Endothelial cell of umbilical vein (primary cell): ENCODE data around the gene CROT. TPM values are rescaled to one million over a fixed set of nuclear protein-coding genes. Genes with fewer than 3 reads are reported as not detected.

Experiments used
- BruUV-seq: library from RNA; stranded (reverse); fragments of 400-500 nt; replicated peaks from 2 replicates; lab custom pipeline; 2021; lab: Mats Ljungman, UMichigan
- CTCF ChIA-PET: fragments of 300-600, 350-600 bp; sonication (Branson Sonifier 250); formaldehyde crosslinking; loops from one replicate; lab custom pipeline; 2021; ENCODE audit warnings: antibody characterized with exemption, inconsistent platforms; lab: Charles Lee
- POLR2A ChIA-PET: fragments of 300-600, 350-600 bp; sonication (Branson Sonifier 250); formaldehyde crosslinking; loops from one replicate; lab custom pipeline; 2021; ENCODE audit warnings: antibody characterized with exemption, inconsistent platforms; lab: Charles Lee
- DNase-seq: peaks from one replicate; pipeline ENCODE4 v3.0.0-alpha.2; 2011; ENCODE audit warnings: low read depth, low spot score
- FAIRE-seq: peaks from 2 replicates; lab custom pipeline; 2011; peaks lifted over from hg19 to GRCh38; lab: Jason Lieb, UNC
- H2AFZ ChIP-seq: 2 replicates; pipeline ENCODE4 v1.6.0; 2012; ENCODE audit warnings: low read depth, low read length, control low read depth, inconsistent platforms
- H3K27ac ChIP-seq: 2 replicates; pipeline ENCODE4 v1.5.1; 2011; ENCODE audit warnings: low read depth, mild to moderate bottlenecking, control low read depth, low read length, moderate library complexity; ENCODE audit not compliant: insufficient read depth
- H3K27me3 ChIP-seq, 2 experiments: 2 replicates each; pipeline versions ENCODE4 v1.6.0 to v1.6.1; 2011; ENCODE audit warnings: low read length in 2 of 2, mixed read lengths in 1 of 2; ENCODE audit not compliant: control insufficient read depth in 2 of 2, insufficient read depth in 2 of 2
- H3K36me3 ChIP-seq, 2 experiments: 2 replicates in 1 of 2; 3 replicates in 1 of 2; pipeline ENCODE4 v1.5.1; 2011; ENCODE audit warnings: low read length in 2 of 2, mild to moderate bottlenecking in 1 of 2, moderate library complexity in 1 of 2; ENCODE audit not compliant: control insufficient read depth in 2 of 2, insufficient read depth in 2 of 2; ENCODE audit errors: extremely low read depth in 1 of 2
- H3K4me1 ChIP-seq: 3 replicates; pipeline ENCODE4 v1.5.1; 2011; ENCODE audit warnings: mild to moderate bottlenecking, low read length; ENCODE audit not compliant: control insufficient read depth, insufficient read depth; ENCODE audit errors: extremely low read depth
- H3K4me2 ChIP-seq: 2 replicates; pipeline ENCODE4 v1.6.1; 2011; ENCODE audit warnings: low read length, control low read depth, mixed read lengths; ENCODE audit not compliant: insufficient read depth
- H3K4me3 ChIP-seq, 3 experiments: fragments of 200-600 bp in 1 of 3; sonication (generic), shearing (Covaris generic) in 1 of 3; replicated peaks in 1 of 3; 2 replicates each; pipeline ENCODE4 v1.5.1; 2011 to 2016; ENCODE audit warnings: control low read depth in 3 of 3, low read length in 3 of 3, mild to moderate bottlenecking in 2 of 3, inconsistent platforms in 1 of 3, low read depth in 1 of 3, moderate library complexity in 1 of 3; ENCODE audit not compliant: insufficient read depth in 1 of 3
- H3K79me2 ChIP-seq: 2 replicates; pipeline ENCODE4 v1.6.0; 2012; ENCODE audit warnings: low read length, inconsistent platforms; ENCODE audit not compliant: control insufficient read depth, insufficient read depth
- H3K9ac ChIP-seq: replicated peaks from 2 replicates; pipeline ENCODE3; 2011; ENCODE audit warnings: low read length, control low read depth; ENCODE audit not compliant: insufficient read depth; ENCODE audit errors: extremely low read depth
- H3K9me1 ChIP-seq: replicated peaks from 3 replicates; pipeline ENCODE4 v1.6.0; 2011; ENCODE audit warnings: mild to moderate bottlenecking, low read length; ENCODE audit not compliant: control insufficient read depth, insufficient read depth; ENCODE audit errors: extremely low read depth
- H3K9me3 ChIP-seq: replicated peaks from 2 replicates; pipeline ENCODE4 v1.5.1; 2012; ENCODE audit warnings: low read length, inconsistent platforms; ENCODE audit not compliant: control insufficient read depth, insufficient read depth
- H4K20me1 ChIP-seq: replicated peaks from 2 replicates; pipeline ENCODE3; 2011; ENCODE audit warnings: mild to moderate bottlenecking, low read length; ENCODE audit not compliant: control insufficient read depth, insufficient read depth; ENCODE audit errors: extremely low read depth
- EZH2 ChIP-seq: IDR thresholded peaks from 2 replicates; pipeline ENCODE4 v1.6.1; 2012; ENCODE audit warnings: borderline replicate concordance, low read depth, mild to moderate bottlenecking, moderate library complexity, low read length, inconsistent platforms; ENCODE audit not compliant: severe bottlenecking
- FOS ChIP-seq: IDR thresholded peaks from 2 replicates; pipeline ENCODE4 v1.6.1; 2011; ENCODE audit warnings: mild to moderate bottlenecking, low read length, moderate library complexity, borderline replicate concordance; ENCODE audit not compliant: insufficient read depth
- GATA2 ChIP-seq: IDR thresholded peaks from 2 replicates; pipeline ENCODE4 v1.7.0; 2011; ENCODE audit warnings: low read depth, mild to moderate bottlenecking, moderate library complexity, mixed read lengths, low read length; ENCODE audit not compliant: insufficient read length, insufficient read depth
- JUN ChIP-seq: IDR thresholded peaks from 2 replicates; pipeline ENCODE4 v1.6.1; 2011; ENCODE audit warnings: borderline replicate concordance, low read depth; ENCODE audit not compliant: insufficient read length, insufficient read depth
- MYC ChIP-seq: IDR thresholded peaks from one replicate; pipeline ENCODE4 v1.6.1; 2011; ENCODE audit warnings: mild to moderate bottlenecking, low read depth, low read length
- POLR2A ChIP-seq: IDR thresholded peaks from 2 replicates; pipeline ENCODE4 v1.6.1; 2012; ENCODE audit warnings: low read depth, mild to moderate bottlenecking, control low read depth, low read length
- POLR2AphosphoS5 ChIP-seq: IDR thresholded peaks from 2 replicates; pipeline ENCODE4 v1.6.1; 2012; ENCODE audit warnings: low read depth, mild to moderate bottlenecking, control low read depth, low read length, moderate library complexity; ENCODE audit not compliant: insufficient read depth
- dilution Hi-C: fragments of 300-500 bp; cut with MboI; formaldehyde crosslinking; loops from one replicate; pipeline ENCODE4 v1.15.0; 2019; ENCODE audit warnings: low sequenced_read_pairs; ENCODE audit not compliant: extremely low pct_ligation_motif_present
- intact Hi-C: fragments of 100-400 bp; cut with micrococcal nuclease; formaldehyde crosslinking; loops from one replicate; pipeline ENCODE4 v1.10.0; 2022
- polyA plus RNA-seq, 4 experiments: library from polyadenylated mRNA; depleted of rRNA in 3 of 4; stranded (reverse) in 3 of 4; unstranded in 1 of 4; fragments of >200 nt; gene quantifications; 2 replicates each; pipeline versions ENCODE4 v1.2.1 to v1.2.3, GENCODE V29; 2011 to 2012; ENCODE audit warnings: missing spikeins in 1 of 4
- total RNA-seq: library from RNA; stranded (reverse); gene quantifications from 2 replicates; pipeline ENCODE4 v1.2.3, GENCODE V29; 2021
- TF ChIP-seq, protein P1 (sequence below), 2 donors: IDR thresholded peaks; 1 replicate in 1 of 2; 2 replicates in 1 of 2; pipeline ENCODE4 v1.5.1; 2011; ENCODE audit warnings: low read length in 2 of 2, mild to moderate bottlenecking in 2 of 2, moderate library complexity in 2 of 2, control low read depth in 1 of 2, inconsistent platforms in 1 of 2, low read depth in 1 of 2; ENCODE audit not compliant: insufficient read depth in 1 of 2; ENCODE audit errors: extremely low read depth in 1 of 2
- TF ChIP-seq, protein P2 (sequence below): IDR thresholded peaks from 2 replicates; pipeline ENCODE4 v1.6.1; 2011; ENCODE audit not compliant: insufficient read depth, insufficient read length

Gene CROT
- total and polyA plus RNA-seq, 2 donors (not counting 3 experiments of a cell fraction or from before 2014, with no cell fraction given) = 3.3 to 6.6 TPM

DNA sequence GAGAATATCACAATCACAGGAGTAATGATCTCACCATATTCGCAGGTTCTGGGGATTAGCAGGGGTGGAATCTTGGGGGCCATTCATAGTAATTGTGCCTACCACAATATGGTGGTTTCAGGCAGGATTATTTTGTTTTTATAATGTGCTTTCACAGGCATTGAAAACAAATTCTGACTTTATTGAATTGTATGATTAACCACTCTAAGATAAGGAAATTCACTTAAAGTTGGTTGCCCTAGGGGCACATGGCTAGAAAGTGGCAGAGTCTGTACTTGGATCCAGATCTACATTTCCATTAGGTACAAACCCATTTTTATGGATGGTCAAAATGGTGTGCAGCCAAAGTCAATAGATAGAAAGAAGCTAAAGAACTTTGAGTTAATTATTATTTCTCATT is 1.7 kb downstream of the CROT start:
- peaks cover 0 to 3% of the 10 kb centered on the region in 2 experiments for H3K36me3 ChIP-seq
- H3K4me1 ChIP-seq = peaks cover 6% of the 10 kb centered on the region
- H3K9me1 ChIP-seq = no peaks in the 10 kb centered on the region
- no peak overlapping the region for H2AFZ ChIP-seq
- ChIA-PET CTCF (no interaction called here), POLR2A (no interaction called here)
- no peaks in the 10 kb centered on the region for H3K79me2 ChIP-seq
- intact Hi-C loops (loop anchor here (10.0 kb wide), 2 partner anchors 192 to 538 kb away; partner anchors contain the start of gene DMTF1), dilution Hi-C loops (no loop called here)
- H3K4me2 ChIP-seq = no peak overlapping the region
- H3K4me3 ChIP-seq = no peak overlapping the region
- H3K27ac ChIP-seq = no peak overlapping the region
- FAIRE-seq (no peak), DNase-seq (no peak)
- BruUV-seq = no TSS peak
- no peaks in the 10 kb centered on the region for H4K20me1 ChIP-seq
- no peaks in the 10 kb centered on the region for H3K27me3 ChIP-seq
- H3K9ac ChIP-seq = no peak overlapping the region
- H3K9me3 ChIP-seq = no peaks in the 10 kb centered on the region
- TF ChIP-seq, protein P1, sequence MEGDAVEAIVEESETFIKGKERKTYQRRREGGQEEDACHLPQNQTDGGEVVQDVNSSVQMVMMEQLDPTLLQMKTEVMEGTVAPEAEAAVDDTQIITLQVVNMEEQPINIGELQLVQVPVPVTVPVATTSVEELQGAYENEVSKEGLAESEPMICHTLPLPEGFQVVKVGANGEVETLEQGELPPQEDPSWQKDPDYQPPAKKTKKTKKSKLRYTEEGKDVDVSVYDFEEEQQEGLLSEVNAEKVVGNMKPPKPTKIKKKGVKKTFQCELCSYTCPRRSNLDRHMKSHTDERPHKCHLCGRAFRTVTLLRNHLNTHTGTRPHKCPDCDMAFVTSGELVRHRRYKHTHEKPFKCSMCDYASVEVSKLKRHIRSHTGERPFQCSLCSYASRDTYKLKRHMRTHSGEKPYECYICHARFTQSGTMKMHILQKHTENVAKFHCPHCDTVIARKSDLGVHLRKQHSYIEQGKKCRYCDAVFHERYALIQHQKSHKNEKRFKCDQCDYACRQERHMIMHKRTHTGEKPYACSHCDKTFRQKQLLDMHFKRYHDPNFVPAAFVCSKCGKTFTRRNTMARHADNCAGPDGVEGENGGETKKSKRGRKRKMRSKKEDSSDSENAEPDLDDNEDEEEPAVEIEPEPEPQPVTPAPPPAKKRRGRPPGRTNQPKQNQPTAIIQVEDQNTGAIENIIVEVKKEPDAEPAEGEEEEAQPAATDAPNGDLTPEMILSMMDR (IDR thresholded peaks at IDR 0.05; ENCODE audit: extremely low read depth in 1 of 2, insufficient read depth in 1 of 2, low read depth in 1 of 2, low read length in 2 of 2) = no peak
- no peak for TF ChIP-seq FOS
- no peak for TF ChIP-seq JUN
- TF ChIP-seq POLR2A = no peak
- TF ChIP-seq GATA2 = no peak
- no peak for TF ChIP-seq POLR2AphosphoS5
- TF ChIP-seq, protein P2, sequence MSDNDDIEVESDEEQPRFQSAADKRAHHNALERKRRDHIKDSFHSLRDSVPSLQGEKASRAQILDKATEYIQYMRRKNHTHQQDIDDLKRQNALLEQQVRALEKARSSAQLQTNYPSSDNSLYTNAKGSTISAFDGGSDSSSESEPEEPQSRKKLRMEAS = no peak
- no peak for TF ChIP-seq MYC
- no peak for TF ChIP-seq EZH2
